Left hindlimb (tissue), 1 donor: ENCODE results near the gene CMKLR1.

Experiments used
- DNase-seq: peaks from one replicate; pipeline ENCODE4 v3.0.0-alpha.2; 2018

Gene CMKLR1

GRCh38 chr12:108297895-108298760 lies 41.0 kb downstream of the CMKLR1 start:
- no peak for DNase-seq

GRCh38 chr12:108297424-108297823 lies 41.7 kb downstream of the CMKLR1 start:
- DNase-seq: no peak

GRCh38 chr12:108296945-108297344 lies 42.2 kb downstream of the CMKLR1 start:
- DNase-seq: no peak

- DNase-seq: no peak
Observed at GRCh38 chr12:108295641-108296040, 43.5 kb downstream of the CMKLR1 start.

GRCh38 chr12:108289350-108290161 lies 49.6 kb downstream of the CMKLR1 start:
- DNase-seq: peak; percentile 82

GRCh38 chr12:108287227-108287626 lies 51.9 kb downstream of the CMKLR1 start:
- no peak for DNase-seq

GRCh38 chr12:108285016-108285415 lies 54.1 kb downstream of the CMKLR1 start:
- DNase-seq: no peak

- no peak for DNase-seq
Observed at GRCh38 chr12:108284163-108284562, 54.9 kb downstream of the CMKLR1 start.

- no peak for DNase-seq
Observed at GRCh38 chr12:108282676-108283075, 56.4 kb downstream of the CMKLR1 start.

- DNase-seq: no peak
Observed at GRCh38 chr12:108282160-108282559, 57.0 kb downstream of the CMKLR1 start.

- no peak for DNase-seq
Observed at GRCh38 chr12:108277613-108278012, 61.5 kb downstream of the CMKLR1 start.

GRCh38 chr12:108273217-108273616 lies 65.9 kb downstream of the CMKLR1 start:
- DNase-seq: no peak

- no peak for DNase-seq
Observed at GRCh38 chr12:108271951-108272872, 66.9 kb downstream of the CMKLR1 start.

- no peak for DNase-seq
Observed at GRCh38 chr12:108270849-108271143, 68.3 kb downstream of the CMKLR1 start.

- no peak for DNase-seq
Observed at GRCh38 chr12:108270035-108270848, 68.9 kb downstream of the CMKLR1 start.

- no peak for DNase-seq
Observed at GRCh38 chr12:108269224-108269623, 69.9 kb downstream of the CMKLR1 start.

- DNase-seq: no peak
Observed at GRCh38 chr12:108268397-108268796, 70.7 kb downstream of the CMKLR1 start.

- no peak for DNase-seq
Observed at GRCh38 chr12:108267450-108267849, 71.7 kb downstream of the CMKLR1 start.

GRCh38 chr12:108266131-108266530 lies 73.0 kb downstream of the CMKLR1 start:
- no peak for DNase-seq

- no peak for DNase-seq
Observed at GRCh38 chr12:108265505-108265904, 73.6 kb downstream of the CMKLR1 start.

GRCh38 chr12:108260969-108261368 lies 78.1 kb downstream of the CMKLR1 start:
- DNase-seq: no peak

GRCh38 chr12:108260039-108260438 lies 79.1 kb downstream of the CMKLR1 start:
- DNase-seq: no peak
